NCI-H774 (cell line): ENCODE measurements around the gene DGKZ.

Source experiments
- DNase-seq: peaks from one replicate; lab custom pipeline; 2025; lab: John Stamatoyannopoulos, UW

DGKZ gene

GRCh38 chr11:46381819-46382645, 34.8 kb downstream of the DGKZ start:
- DNase-seq: no peak

GRCh38 chr11:46382646-46383403, 35.6 kb downstream of the DGKZ start:
- no peak for DNase-seq

DNA sequence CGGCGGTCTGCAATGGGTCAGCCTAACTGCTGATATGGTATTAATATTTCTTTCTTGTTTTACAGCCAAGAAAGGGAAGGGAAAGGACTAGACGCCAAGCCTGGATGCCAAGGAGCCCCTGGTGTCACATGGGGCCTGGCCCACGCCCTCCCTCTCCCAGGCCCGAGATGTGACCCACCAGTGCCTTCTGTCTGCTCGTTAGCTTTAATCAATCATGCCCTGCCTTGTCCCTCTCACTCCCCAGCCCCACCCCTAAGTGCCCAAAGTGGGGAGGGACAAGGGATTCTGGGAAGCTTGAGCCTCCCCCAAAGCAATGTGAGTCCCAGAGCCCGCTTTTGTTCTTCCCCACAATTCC, 36.1 kb downstream of the DGKZ start:
- DNase-seq: no peak

- DNase-seq: no peak
These were observed 36.9 kb downstream of the DGKZ start for GRCh38 chr11:46383974-46384701.

GRCh38 chr11:46385169-46386004, 38.1 kb downstream of the DGKZ start:
- no peak for DNase-seq

- DNase-seq: no peak
These were observed 38.8 kb downstream of the DGKZ start for GRCh38 chr11:46386005-46386578.

DNA sequence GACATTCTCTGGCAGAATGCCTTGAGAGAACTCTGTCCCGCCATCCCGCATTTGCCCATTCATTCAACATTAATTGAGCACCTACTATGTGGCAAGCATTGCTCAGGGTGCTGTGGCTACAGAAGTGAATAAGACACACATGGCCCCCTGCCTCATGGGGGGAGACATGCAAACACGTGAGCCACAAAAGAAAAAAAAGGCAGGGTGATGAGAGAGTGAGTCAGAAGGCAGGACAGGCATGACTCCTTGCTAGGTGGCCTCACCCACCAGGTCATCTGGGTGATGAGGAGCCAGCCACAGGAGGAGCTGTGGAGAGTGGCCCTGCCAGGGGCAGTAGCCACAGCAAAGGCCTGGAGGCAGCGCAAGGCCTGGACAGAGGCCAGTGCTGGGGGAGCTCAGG, 39.4 kb downstream of the DGKZ start:
- DNase-seq: no peak

DNA sequence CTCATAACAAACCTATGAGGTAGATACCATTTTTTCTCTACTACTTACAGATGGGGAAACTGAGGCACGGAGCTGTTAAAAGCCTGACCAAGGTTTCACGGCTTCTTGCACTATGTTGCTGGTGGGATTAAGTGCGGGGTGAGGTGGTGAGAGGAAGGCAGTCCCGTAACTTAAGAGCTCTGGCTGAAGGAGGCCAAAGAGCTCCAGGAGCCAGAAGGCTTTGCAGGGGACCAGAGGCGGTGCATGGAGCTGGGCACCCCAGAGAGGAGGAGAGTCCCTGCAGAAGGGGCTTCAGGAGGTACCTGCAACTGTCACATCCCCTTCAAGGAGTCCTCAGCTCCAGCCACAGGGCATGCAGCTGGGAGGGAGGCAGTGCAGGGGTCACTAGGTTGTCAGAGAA, 40.2 kb downstream of the DGKZ start:
- DNase-seq: no peak

GRCh38 chr11:46387919-46388618, 40.8 kb downstream of the DGKZ start:
- no peak for DNase-seq

GRCh38 chr11:46388619-46389449, 41.6 kb downstream of the DGKZ start:
- no peak for DNase-seq

GRCh38 chr11:46389450-46390330, 42.4 kb downstream of the DGKZ start:
- DNase-seq: peak; percentile 52

- no peak for DNase-seq
These were observed 43.3 kb downstream of the DGKZ start for GRCh38 chr11:46390331-46391171.

DNA sequence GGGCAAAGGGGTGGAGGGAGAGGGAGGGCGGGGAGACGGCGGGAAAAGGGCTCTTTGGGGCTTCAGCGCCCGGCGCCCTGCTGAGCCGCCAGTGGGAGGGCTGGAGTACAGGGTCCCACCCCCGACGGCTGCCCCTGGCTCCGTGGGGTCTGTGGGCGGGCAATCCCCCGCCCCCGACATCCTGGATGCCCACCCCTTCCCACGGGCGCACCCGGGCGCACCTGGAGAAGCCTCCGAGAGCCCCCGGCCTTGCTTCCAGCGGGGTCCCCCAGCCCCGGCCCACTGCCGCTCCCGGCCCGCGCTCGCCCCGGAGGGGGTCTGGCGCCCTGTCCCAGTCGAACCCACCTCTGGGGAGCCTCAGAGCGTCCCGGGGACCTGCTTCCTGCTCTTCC, 43.9 kb downstream of the DGKZ start:
- DNase-seq: no peak

- peak; percentile 86 for DNase-seq
These were observed 44.5 kb downstream of the DGKZ start, which contains the start of gene CHRM4 for GRCh38 chr11:46391578-46392420. CHRM4 (minus strand) TSS chr11:46391776; CDS start chr11:46386557, 5,219 bp downstream.

DNA sequence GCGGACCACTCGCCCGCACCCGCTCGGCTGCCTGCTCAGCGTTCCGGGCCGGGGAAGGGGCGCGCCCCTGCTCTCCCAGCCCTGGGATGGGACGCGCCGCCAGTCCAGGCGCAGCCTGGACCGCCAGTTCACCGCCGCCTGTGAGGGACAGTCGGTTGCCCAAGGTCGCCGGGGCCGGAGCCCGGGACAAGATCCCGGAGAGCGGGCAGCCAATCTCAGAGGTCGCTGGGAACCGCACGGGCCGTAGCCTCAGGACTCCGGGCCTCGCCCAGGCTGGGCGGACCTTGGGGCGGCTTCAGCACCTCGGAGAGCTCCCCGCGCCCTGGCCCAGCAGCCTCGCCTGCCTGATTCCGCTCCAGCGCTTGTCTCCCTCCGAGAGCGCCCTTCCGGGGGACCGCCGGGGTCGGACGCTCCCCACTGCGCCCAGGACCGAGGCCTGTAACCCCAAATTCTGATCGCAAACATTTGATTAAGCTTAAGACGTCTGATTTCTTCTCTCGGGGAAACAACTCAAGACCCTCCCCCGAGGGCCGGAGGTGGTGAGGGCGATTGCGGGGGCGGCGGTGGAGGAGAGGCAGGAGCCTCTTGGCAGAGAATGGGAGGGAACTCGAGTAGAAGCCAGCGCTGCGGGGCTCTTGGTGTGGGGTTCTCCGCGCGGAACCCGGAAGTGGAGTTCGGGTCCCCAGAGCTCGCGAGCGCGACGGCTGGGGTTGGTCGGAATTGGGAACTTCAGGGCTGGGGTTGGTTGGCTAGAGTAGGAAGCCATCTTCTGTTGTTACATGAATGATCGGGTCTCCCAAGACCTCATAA, 45.4 kb downstream of the DGKZ start:
- DNase-seq: peak; percentile 71

- no peak for DNase-seq
These were observed 46.0 kb downstream of the DGKZ start for GRCh38 chr11:46393231-46393616.
